A549 (cell line): ENCODE results near the gene GLCE.

Experiments used
- CBX8 ChIP-seq: fragments of 200-600 bp; sonication (generic); IDR thresholded peaks from 2 replicates; pipeline ENCODE4 v1.6.1; 2016
- CEBPB ChIP-seq, 2 experiments: fragments of >200 bp in 1 of 2; sonication (Bioruptor Twin) in 1 of 2; formaldehyde crosslinking in 1 of 2; IDR thresholded peaks; 2 replicates each; pipeline ENCODE4 v1.6.1; 2012 to 2016
- CTCF ChIP-seq: fragments of >200 bp; sonication (Bioruptor Twin); formaldehyde crosslinking; IDR thresholded peaks from 3 replicates; pipeline ENCODE4 v1.5.1; 2016
- E2F6 ChIP-seq: IDR thresholded peaks from 2 replicates; pipeline ENCODE4 v1.6.1; 2012; ENCODE audit warnings: low read depth, borderline replicate concordance
- EHMT2 ChIP-seq: fragments of 200-600 bp; sonication (generic); IDR thresholded peaks from 2 replicates; pipeline ENCODE4 v1.6.1; 2016; ENCODE audit warnings: antibody characterized with exemption, low read depth, mild to moderate bottlenecking, moderate library complexity
- EP300 ChIP-seq, 2 experiments: fragments of >200 bp; sonication (Bioruptor Twin); formaldehyde crosslinking; IDR thresholded peaks; 2 replicates in 1 of 2; 3 replicates in 1 of 2; pipeline ENCODE4 v1.6.1; 2016 to 2017
- MAFK ChIP-seq: fragments of 450-650 bp; IDR thresholded peaks from 2 replicates; pipeline ENCODE4 v1.6.1; 2014; ENCODE audit not compliant: partially characterized antibody
- POLR2A ChIP-seq: IDR thresholded peaks from 2 replicates; pipeline ENCODE4 v1.6.1; 2012; ENCODE audit warnings: mild to moderate bottlenecking, low read length
- REST ChIP-seq: fragments of 200-600 bp; sonication (generic); IDR thresholded peaks from 2 replicates; pipeline ENCODE4 v1.6.1; 2016; ENCODE audit warnings: antibody characterized with exemption, mild to moderate bottlenecking, moderate library complexity
- USF2 ChIP-seq: fragments of 450-650 bp; IDR thresholded peaks from 2 replicates; pipeline ENCODE4 v1.6.1; 2014; ENCODE audit warnings: antibody characterized with exemption

- TF ChIP-seq CTCF (no peak), CEBPB (IDR thresholded peaks at IDR 0.05) (no peak), USF2 (no peak), E2F6 (no peak), POLR2A (no peak), MAFK (no peak), EP300 (IDR thresholded peaks at IDR 0.05) (no peak), REST (no peak), EHMT2 (no peak), CBX8 (no peak)
Measured at GRCh38 chr15:69315402-69316110, 155.1 kb downstream of the GLCE start.
